Measurements from ENCODE around the gene HNMT. TPM values are rescaled to one million over a fixed set of nuclear protein-coding genes. Genes with fewer than 3 reads are reported as not detected.

The HNMT gene
- total RNA-seq, 1 donor, result 42.2 TPM

GRCh38 chr2:138003411-138003810 lies 39.1 kb downstream of the HNMT start:
- Histone ChIP-seq H3K27me3 (ENCODE audit: insufficient read depth, low read length) (no peaks in the 10 kb centered on the region), H3K9me3 (ENCODE audit: low read depth, low read length) (no peaks in the 10 kb centered on the region), H3K4me3 (ENCODE audit: low read length) (no peak overlapping the region), H3K4me1 (ENCODE audit: insufficient read depth, low read length) (no peaks in the 10 kb centered on the region)

- no peaks in the 10 kb centered on the region for H3K9me3 ChIP-seq (ENCODE audit: low read depth, low read length)
- no peak overlapping the region for H3K4me3 ChIP-seq (ENCODE audit: low read length)
- no peaks in the 10 kb centered on the region for H3K4me1 ChIP-seq (ENCODE audit: insufficient read depth, low read length)
- H3K27me3 ChIP-seq (ENCODE audit: insufficient read depth, low read length), result no peaks in the 10 kb centered on the region
Measured at GRCh38 chr2:138007431-138007830, 43.2 kb downstream of the HNMT start.

DNA sequence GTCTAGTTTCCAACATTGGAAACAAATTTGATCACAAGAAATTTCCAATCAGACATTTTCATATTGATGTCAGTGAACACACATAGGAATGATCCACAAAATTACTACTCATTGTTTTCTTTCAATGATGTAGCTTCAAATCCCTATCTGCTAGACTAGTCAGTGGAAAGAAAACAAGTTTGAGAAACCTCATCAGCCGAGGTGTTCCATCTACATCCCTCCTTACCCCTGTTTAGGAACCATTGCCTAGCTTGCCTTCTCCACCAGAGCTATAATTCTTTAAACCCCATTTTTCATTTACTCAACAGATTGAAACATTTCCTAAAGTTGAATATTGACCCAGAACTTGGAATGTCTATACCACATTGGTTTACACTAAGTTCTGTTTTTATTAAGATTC lies 45.3 kb downstream of the HNMT start:
- Histone ChIP-seq H3K9me3 (ENCODE audit: low read depth, low read length) (no peaks in the 10 kb centered on the region), H3K27me3 (ENCODE audit: insufficient read depth, low read length) (no peaks in the 10 kb centered on the region), H3K4me3 (ENCODE audit: low read length) (no peak overlapping the region), H3K4me1 (ENCODE audit: insufficient read depth, low read length) (no peaks in the 10 kb centered on the region)

DNA sequence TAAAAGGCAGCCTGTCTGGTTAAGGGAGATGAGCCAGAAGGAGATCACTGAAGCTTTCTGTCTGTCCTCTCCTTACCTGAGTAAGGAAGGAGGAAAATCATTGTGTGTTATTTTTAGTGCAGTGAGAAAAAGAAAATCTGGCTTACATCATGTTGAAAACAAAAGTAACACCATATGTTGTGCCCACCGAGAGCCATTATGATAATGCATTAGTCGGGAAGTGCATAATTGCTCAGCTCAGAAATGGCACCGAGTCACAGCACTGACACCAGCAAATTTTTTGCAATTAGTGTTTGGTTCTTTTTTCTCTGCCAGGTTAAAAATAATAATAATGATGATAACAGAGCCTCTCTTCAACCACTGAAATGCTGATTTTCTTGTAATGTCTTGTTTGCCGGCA lies 46.6 kb downstream of the HNMT start:
- Histone ChIP-seq H3K4me1 (ENCODE audit: insufficient read depth, low read length) (no peaks in the 10 kb centered on the region), H3K27me3 (ENCODE audit: insufficient read depth, low read length) (no peaks in the 10 kb centered on the region), H3K9me3 (ENCODE audit: low read depth, low read length) (no peaks in the 10 kb centered on the region), H3K4me3 (ENCODE audit: low read length) (no peak overlapping the region)

DNA sequence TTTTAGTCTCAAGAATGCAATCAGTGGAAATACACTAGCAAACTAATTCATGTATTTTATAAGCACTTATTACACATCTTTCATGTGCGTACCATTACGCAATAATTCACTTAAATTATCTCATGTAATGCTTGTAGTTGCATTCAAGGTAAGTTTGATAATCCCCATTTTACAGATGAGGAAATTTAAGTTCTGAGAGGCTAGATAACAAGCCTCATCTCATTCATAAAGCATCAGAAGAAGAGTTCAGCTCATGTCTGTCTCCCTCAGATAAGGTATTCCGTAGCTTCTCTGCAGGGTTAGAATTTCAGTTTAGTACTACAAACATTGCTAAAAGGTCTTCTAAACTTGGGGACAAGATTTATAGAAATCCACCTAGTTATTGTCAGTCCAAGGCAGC lies 47.8 kb downstream of the HNMT start:
- Histone ChIP-seq H3K4me1 (ENCODE audit: insufficient read depth, low read length) (no peaks in the 10 kb centered on the region), H3K4me3 (ENCODE audit: low read length) (no peak overlapping the region), H3K27me3 (ENCODE audit: insufficient read depth, low read length) (no peaks in the 10 kb centered on the region), H3K9me3 (ENCODE audit: low read depth, low read length) (no peaks in the 10 kb centered on the region)

GRCh38 chr2:138012968-138013367 lies 48.7 kb downstream of the HNMT start:
- no peak overlapping the region for H3K4me3 ChIP-seq (ENCODE audit: low read length)
- no peaks in the 10 kb centered on the region for H3K27me3 ChIP-seq (ENCODE audit: insufficient read depth, low read length)
- H3K4me1 ChIP-seq (ENCODE audit: insufficient read depth, low read length), result no peaks in the 10 kb centered on the region
- no peaks in the 10 kb centered on the region for H3K9me3 ChIP-seq (ENCODE audit: low read depth, low read length)

GRCh38 chr2:138013639-138014038 lies 49.4 kb downstream of the HNMT start:
- Histone ChIP-seq H3K4me1 (ENCODE audit: insufficient read depth, low read length) (no peaks in the 10 kb centered on the region), H3K4me3 (ENCODE audit: low read length) (no peak overlapping the region), H3K9me3 (ENCODE audit: low read depth, low read length) (no peaks in the 10 kb centered on the region), H3K27me3 (ENCODE audit: insufficient read depth, low read length) (no peaks in the 10 kb centered on the region)

- Histone ChIP-seq H3K4me1 (ENCODE audit: insufficient read depth, low read length) (no peaks in the 10 kb centered on the region), H3K27me3 (ENCODE audit: insufficient read depth, low read length) (no peaks in the 10 kb centered on the region), H3K9me3 (ENCODE audit: low read depth, low read length) (no peaks in the 10 kb centered on the region), H3K4me3 (ENCODE audit: low read length) (no peak overlapping the region)
Measured at GRCh38 chr2:138015494-138015893, 51.2 kb downstream of the HNMT start.

GRCh38 chr2:138016351-138017087 lies 52.2 kb downstream of the HNMT start:
- H3K27me3 ChIP-seq (ENCODE audit: insufficient read depth, low read length), result no peaks in the 10 kb centered on the region
- H3K4me1 ChIP-seq (ENCODE audit: insufficient read depth, low read length), result no peaks in the 10 kb centered on the region
- no peaks in the 10 kb centered on the region for H3K9me3 ChIP-seq (ENCODE audit: low read depth, low read length)
- H3K4me3 ChIP-seq (ENCODE audit: low read length), result no peak overlapping the region

DNA sequence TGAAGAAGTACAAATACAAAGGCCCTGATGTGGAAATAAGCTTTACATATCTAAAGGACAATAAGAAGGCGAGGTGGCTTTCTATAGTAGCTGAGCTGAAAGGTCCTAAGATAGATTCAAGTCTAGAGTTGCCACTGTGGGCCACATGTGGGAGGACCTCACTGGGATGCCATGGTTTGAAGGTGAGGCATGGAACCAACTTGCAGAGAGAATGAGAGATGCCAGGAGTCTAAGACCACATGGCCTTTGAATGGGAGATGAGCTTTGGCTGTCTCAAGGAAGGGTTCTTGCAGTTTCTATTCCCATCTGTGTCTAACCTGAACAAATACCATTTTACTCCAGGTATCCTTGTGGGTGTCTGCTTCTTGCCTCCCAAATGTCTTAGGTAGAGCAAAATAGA lies 53.6 kb downstream of the HNMT start:
- Histone ChIP-seq H3K9me3 (ENCODE audit: low read depth, low read length) (no peaks in the 10 kb centered on the region), H3K4me3 (ENCODE audit: low read length) (no peak overlapping the region), H3K4me1 (ENCODE audit: insufficient read depth, low read length) (no peaks in the 10 kb centered on the region), H3K27me3 (ENCODE audit: insufficient read depth, low read length) (no peaks in the 10 kb centered on the region)

GRCh38 chr2:138018866-138019688 lies 54.8 kb downstream of the HNMT start:
- H3K4me3 ChIP-seq (ENCODE audit: low read length), result no peak overlapping the region
- H3K9me3 ChIP-seq (ENCODE audit: low read depth, low read length), result no peaks in the 10 kb centered on the region
- H3K27me3 ChIP-seq (ENCODE audit: insufficient read depth, low read length), result no peaks in the 10 kb centered on the region

DNA sequence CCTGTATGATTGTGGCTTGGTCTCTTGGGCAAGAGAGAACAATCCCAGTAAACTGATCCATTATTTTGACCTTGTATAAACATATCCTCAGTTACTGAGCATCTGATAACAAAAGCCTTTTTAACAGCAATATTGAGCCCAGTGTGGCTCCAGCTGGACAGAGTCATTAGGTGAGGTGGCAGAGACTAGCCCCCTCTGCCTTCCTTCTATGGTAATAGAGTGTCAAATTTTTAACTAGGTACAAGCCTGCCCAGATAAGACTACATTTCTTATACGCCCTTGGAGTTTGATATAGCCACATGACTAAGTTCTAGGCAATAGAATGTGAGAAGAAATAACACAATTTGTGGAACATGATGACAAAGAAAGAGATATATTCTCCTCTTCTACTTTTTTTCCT lies 56.2 kb downstream of the HNMT start:
- H3K27me3 ChIP-seq (ENCODE audit: insufficient read depth, low read length), result no peaks in the 10 kb centered on the region
- no peak overlapping the region for H3K4me3 ChIP-seq (ENCODE audit: low read length)
- H3K4me1 ChIP-seq (ENCODE audit: insufficient read depth, low read length), result no peaks in the 10 kb centered on the region
- no peaks in the 10 kb centered on the region for H3K9me3 ChIP-seq (ENCODE audit: low read depth, low read length)

More at GRCh38 chr2:138018866-138019688, 54.8 kb downstream of the HNMT start:
- no peaks in the 10 kb centered on the region for H3K4me1 ChIP-seq (ENCODE audit: insufficient read depth, low read length)

DNA sequence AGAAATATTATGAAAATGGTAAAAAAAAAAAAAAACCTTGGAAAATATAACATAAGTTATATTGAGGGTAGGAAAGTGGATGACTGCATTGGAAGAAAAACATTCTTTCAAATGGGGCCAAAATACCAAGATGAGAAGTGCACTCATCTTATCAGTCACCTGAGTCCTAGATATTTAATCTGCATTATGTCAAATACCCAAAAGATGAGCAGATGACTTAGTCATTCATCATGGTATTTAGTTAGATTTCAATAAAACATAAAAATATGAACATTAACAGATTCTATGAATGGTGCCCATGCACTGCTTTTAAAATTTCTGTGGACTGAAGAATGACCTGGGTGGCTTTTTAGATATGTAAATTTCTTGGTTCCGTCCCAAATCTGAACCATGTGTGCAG lies 56.9 kb downstream of the HNMT start:
- Histone ChIP-seq H3K4me1 (ENCODE audit: insufficient read depth, low read length) (no peaks in the 10 kb centered on the region), H3K4me3 (ENCODE audit: low read length) (no peak overlapping the region), H3K27me3 (ENCODE audit: insufficient read depth, low read length) (no peaks in the 10 kb centered on the region), H3K9me3 (ENCODE audit: low read depth, low read length) (no peaks in the 10 kb centered on the region)

- Histone ChIP-seq H3K9me3 (ENCODE audit: low read depth, low read length) (no peaks in the 10 kb centered on the region), H3K4me3 (ENCODE audit: low read length) (no peak overlapping the region), H3K27me3 (ENCODE audit: insufficient read depth, low read length) (no peaks in the 10 kb centered on the region), H3K4me1 (ENCODE audit: insufficient read depth, low read length) (peaks cover 6% of the 10 kb centered on the region)
Measured at GRCh38 chr2:138023298-138023697, 59.0 kb downstream of the HNMT start.

GRCh38 chr2:138023976-138024375 lies 59.7 kb downstream of the HNMT start:
- Histone ChIP-seq H3K4me1 (ENCODE audit: insufficient read depth, low read length) (peaks cover 10% of the 10 kb centered on the region), H3K9me3 (ENCODE audit: low read depth, low read length) (no peaks in the 10 kb centered on the region), H3K4me3 (ENCODE audit: low read length) (no peak overlapping the region)

More at GRCh38 chr2:138023976-138024375, 59.7 kb downstream of the HNMT start:
- no peaks in the 10 kb centered on the region for H3K27me3 ChIP-seq (ENCODE audit: insufficient read depth, low read length)
